ENCODE results near the gene UGT1A6.

GRCh38 chr2:233792720-233793119, 100.0 kb downstream of the UGT1A6 start:
- TF ChIP-seq ATM (IDR thresholded peaks at IDR 0.05; ENCODE audit: borderline replicate concordance) (no peak), POLR2AphosphoS5 (IDR thresholded peaks at IDR 0.05; ENCODE audit: low read depth, low read length) (no peak), SIN3A (IDR thresholded peaks at IDR 0.05; ENCODE audit: borderline replicate concordance, low read depth, low read length) (no peak)

All from HepG2 (cell line).